Gastroesophageal sphincter (tissue), 4 donors: ENCODE measurements around the gene LZTS2. TPM values are rescaled to one million over a fixed set of nuclear protein-coding genes. Genes with fewer than 3 reads are reported as not detected.
"Not testable (repeated sequence)": the region's sequence is repeated elsewhere in the genome, so short reads cannot be mapped to it uniquely, and the experiment has no call there.

Experiments used
- ATAC-seq: fragments of 150-250 bp; one replicate; pipeline ENCODE4 v1.9.1; 2016; ENCODE audit warnings: mild to moderate bottlenecking, moderate library complexity
- H3K27ac ChIP-seq, 4 donors: fragments of 200-600 bp; sonication (generic) in 3 of 4; 1 replicate in 3 of 4; 2 replicates in 1 of 4; pipeline ENCODE4 v1.5.1; 2016 to 2019
- H3K27me3 ChIP-seq: fragments of 200-600 bp; sonication (generic); one replicate; pipeline ENCODE4 v1.5.1; 2019
- H3K36me3 ChIP-seq, 2 donors: fragments of 200-600 bp; sonication (generic); one replicate each; pipeline ENCODE4 v1.5.1; 2019; ENCODE audit warnings: control low read depth in 1 of 2
- H3K4me1 ChIP-seq, 3 donors: fragments of 200-600 bp; sonication (generic); 1 replicate in 2 of 3; 2 replicates in 1 of 3; pipeline ENCODE4 v1.5.1; 2016 to 2019; ENCODE audit warnings: control low read depth in 2 of 3
- H3K4me3 ChIP-seq, 2 donors: fragments of 200-600 bp; sonication (generic); one replicate each; pipeline ENCODE4 v1.5.1; 2019; ENCODE audit warnings: mild to moderate bottlenecking in 1 of 2, moderate library complexity in 1 of 2
- H3K9me3 ChIP-seq, 3 donors: fragments of 200-600 bp; sonication (generic); one replicate each; pipeline ENCODE4 v1.5.1; 2017 to 2019; ENCODE audit warnings: control low read depth in 2 of 3
- EP300 ChIP-seq: sonication (generic); formaldehyde crosslinking; IDR thresholded peaks from one replicate; pipeline ENCODE4 v1.6.1; 2017; ENCODE audit warnings: antibody characterized with exemption, mild to moderate bottlenecking
- POLR2A ChIP-seq, 2 donors: fragments of 450-650 bp; IDR thresholded peaks; one replicate each; pipeline ENCODE4 v1.6.1; 2017; ENCODE audit warnings: antibody characterized with exemption in 2 of 2, mild to moderate bottlenecking in 2 of 2, moderate library complexity in 1 of 2
- POLR2AphosphoS5 ChIP-seq: sonication (generic); formaldehyde crosslinking; IDR thresholded peaks from one replicate; pipeline ENCODE4 v1.6.1; 2017; ENCODE audit warnings: antibody characterized with exemption
- WGBS, 2 donors: methylation state at CpG; one replicate each; pipeline ENCODE4 v1.1.5; 2018; ENCODE audit warnings: low coverage in 1 of 2; 5-methylcytosine and 5-hydroxymethylcytosine counted together
- total RNA-seq, 4 donors: library from RNA; depleted of rRNA; stranded (reverse); fragments of >200 nt; gene quantifications; one replicate each; pipeline ENCODE4 v1.1.0, GENCODE V29; 2016
- TF ChIP-seq, protein P1 (sequence below), 4 experiments: fragments of 200-600 bp in 2 of 4; fragments of 450-650 bp in 2 of 4; sonication (generic) in 1 of 4; IDR thresholded peaks; one replicate each; pipeline ENCODE4 v1.5.1; 2017 to 2019; ENCODE audit warnings: antibody characterized with exemption in 4 of 4, mild to moderate bottlenecking in 2 of 4, moderate library complexity in 2 of 4

Gene LZTS2
- total RNA-seq, 4 donors from 2014 or later = 134 to 181 (median 141) TPM

DNA sequence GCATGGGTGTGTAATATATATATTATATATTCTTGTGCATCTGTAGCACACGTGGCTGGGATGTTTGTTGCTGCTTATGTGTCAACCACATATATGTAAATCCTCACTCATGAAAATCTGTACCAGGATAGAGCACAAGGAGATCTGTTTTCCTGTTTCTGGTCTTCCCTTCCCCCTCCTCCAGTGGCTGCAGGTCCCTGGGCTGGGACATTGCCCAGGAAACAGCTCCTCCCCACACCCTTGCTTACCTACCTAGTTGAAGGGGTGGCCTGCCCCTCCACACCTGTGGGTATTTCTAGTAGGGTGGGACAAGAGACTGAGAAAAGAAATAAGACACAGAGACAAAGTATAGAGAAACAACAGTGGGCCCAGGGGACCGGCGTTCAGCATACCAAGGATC, 33.7 kb downstream of the LZTS2 start:
- 38% methylated on average over 2 of the region's 3 CpGs; no CpG with 5 or more reads in 1 of the 2 donors for WGBS, 2 donors
- Histone ChIP-seq H3K27ac (peak overlapping the region in 3 of 4 donors; percentile 89 to 98 (median 96)), H3K4me1 (peaks cover 0 to 28% (median 12%) of the 10 kb centered on the region in 3 donors), H3K27me3 (no peaks in the 10 kb centered on the region), H3K9me3 (no peaks in the 10 kb centered on the region), H3K4me3 (peak overlapping the region in 1 of 2 donors; percentile 76), H3K36me3 (peaks cover 0 to 38% of the 10 kb centered on the region in 2 donors)
- TF ChIP-seq, protein P1, sequence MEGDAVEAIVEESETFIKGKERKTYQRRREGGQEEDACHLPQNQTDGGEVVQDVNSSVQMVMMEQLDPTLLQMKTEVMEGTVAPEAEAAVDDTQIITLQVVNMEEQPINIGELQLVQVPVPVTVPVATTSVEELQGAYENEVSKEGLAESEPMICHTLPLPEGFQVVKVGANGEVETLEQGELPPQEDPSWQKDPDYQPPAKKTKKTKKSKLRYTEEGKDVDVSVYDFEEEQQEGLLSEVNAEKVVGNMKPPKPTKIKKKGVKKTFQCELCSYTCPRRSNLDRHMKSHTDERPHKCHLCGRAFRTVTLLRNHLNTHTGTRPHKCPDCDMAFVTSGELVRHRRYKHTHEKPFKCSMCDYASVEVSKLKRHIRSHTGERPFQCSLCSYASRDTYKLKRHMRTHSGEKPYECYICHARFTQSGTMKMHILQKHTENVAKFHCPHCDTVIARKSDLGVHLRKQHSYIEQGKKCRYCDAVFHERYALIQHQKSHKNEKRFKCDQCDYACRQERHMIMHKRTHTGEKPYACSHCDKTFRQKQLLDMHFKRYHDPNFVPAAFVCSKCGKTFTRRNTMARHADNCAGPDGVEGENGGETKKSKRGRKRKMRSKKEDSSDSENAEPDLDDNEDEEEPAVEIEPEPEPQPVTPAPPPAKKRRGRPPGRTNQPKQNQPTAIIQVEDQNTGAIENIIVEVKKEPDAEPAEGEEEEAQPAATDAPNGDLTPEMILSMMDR (IDR thresholded peaks at IDR 0.05) = no peak
- TF ChIP-seq EP300 (no peak), POLR2A (IDR thresholded peaks at IDR 0.05) (no peak), POLR2AphosphoS5 (no peak)
- no peak for ATAC-seq

DNA sequence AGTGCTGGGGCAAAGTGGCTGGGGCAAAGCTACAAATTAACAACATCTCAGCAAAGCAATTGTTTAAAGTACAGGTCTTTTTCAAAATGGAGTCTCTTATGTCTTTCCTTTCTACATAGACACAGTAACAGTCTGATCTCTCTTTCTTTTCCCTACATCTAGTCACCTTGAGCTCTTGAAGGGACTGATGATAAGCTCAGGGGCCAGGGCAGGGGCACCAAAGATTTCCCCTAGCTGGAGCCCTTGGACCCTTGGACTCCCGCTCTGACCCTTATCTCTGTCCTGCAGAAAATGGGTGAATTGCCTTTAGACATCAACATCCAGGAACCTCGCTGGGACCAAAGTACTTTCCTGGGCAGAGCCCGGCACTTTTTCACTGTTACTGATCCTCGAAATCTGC, 34.8 kb downstream of the LZTS2 start:
- not testable (repeated sequence) for H3K9me3 ChIP-seq, H3K27me3 ChIP-seq, H3K27ac ChIP-seq, H3K4me3 ChIP-seq, ATAC-seq
- H3K36me3 ChIP-seq = peaks cover 0 to 49% of the 10 kb centered on the region in 2 donors
- peaks cover 0 to 28% (median 12%) of the 10 kb centered on the region in 3 donors for H3K4me1 ChIP-seq
- 80 to 91% methylated on average over 2 to 4 of the region's 4 CpGs for WGBS, 2 donors

DNA sequence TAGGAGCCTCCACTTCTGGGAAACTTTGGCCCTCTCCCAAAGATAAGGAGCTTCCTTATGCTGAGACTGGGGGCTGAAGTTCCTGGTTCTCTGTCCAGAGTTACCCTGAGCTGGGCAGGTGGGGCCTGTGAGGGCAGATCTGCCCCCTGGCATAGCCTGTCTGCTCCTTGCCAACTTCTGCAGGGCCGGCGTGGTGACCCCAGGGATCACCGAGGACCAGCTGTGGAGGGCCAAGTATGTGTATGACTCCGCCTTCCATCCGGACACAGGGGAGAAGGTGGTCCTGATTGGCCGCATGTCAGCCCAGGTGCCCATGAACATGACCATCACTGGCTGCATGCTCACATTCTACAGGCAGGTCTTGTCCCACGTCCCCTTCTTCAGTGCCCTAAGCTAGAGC, 35.7 kb downstream of the LZTS2 start:
- no peaks in the 10 kb centered on the region for H3K27me3 ChIP-seq
- H3K27ac ChIP-seq = no peak overlapping the region
- peaks cover 0 to 25% (median 12%) of the 10 kb centered on the region in 3 donors for H3K4me1 ChIP-seq
- H3K4me3 ChIP-seq = no peak overlapping the region
- no peaks in the 10 kb centered on the region for H3K9me3 ChIP-seq
- WGBS, 2 donors = 82 to 83% methylated on average over 1 to 2 of the region's 7 CpGs
- TF ChIP-seq POLR2A (IDR thresholded peaks at IDR 0.05) = no peak
- TF ChIP-seq, protein P1 (IDR thresholded peaks at IDR 0.05) = no peak
- no peak for TF ChIP-seq EP300
- no peak for TF ChIP-seq POLR2AphosphoS5
- peaks cover 0 to 54% of the 10 kb centered on the region in 2 donors for H3K36me3 ChIP-seq
- ATAC-seq = no peak

DNA sequence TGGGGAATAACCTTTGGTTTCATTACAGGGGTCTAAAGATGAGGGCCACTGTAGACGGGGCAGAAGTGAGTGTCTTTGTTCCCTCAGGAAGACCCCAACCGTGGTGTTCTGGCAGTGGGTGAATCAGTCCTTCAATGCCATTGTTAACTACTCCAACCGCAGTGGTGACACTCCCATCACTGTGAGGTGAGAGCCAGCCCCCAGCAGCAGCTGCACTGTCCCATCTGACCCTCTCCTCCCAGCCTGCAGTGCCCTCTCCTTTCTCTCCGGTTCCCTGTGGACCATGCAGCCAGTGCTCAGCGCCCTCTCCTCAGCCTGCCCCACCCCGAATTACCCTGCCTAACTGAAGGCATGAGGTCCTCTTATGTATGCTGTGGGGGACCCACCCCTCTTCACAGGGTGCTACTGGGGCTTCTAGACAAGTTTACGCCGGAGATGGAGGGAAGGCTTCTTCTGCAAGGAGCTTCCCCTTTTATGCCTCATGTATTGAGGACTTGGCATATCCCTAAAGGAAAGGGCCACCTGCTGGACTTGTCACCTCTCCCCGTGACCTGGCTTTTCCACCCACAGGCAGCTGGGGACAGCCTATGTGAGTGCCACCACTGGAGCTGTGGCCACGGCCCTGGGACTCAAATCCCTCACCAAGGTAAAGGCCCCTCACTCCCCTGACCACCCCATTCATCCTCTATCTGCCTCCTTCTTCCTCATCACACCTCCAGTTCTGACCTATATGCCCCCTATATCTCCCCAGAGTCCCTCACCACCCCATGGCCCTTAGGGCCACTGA, 36.5 kb downstream of the LZTS2 start:
- no peak for TF ChIP-seq EP300
- TF ChIP-seq, protein P1 (IDR thresholded peaks at IDR 0.05) = no peak
- TF ChIP-seq POLR2AphosphoS5 = no peak
- TF ChIP-seq POLR2A (IDR thresholded peaks at IDR 0.05) = no peak
- H3K4me1 ChIP-seq = peaks cover 0 to 24% (median 10%) of the 10 kb centered on the region in 3 donors
- WGBS, 2 donors = 60 to 84% methylated on average over 1 to 6 of the region's 10 CpGs
- no peak overlapping the region for H3K27ac ChIP-seq
- no peak overlapping the region for H3K4me3 ChIP-seq
- peaks cover 0 to 54% of the 10 kb centered on the region in 2 donors for H3K36me3 ChIP-seq
- H3K9me3 ChIP-seq = no peaks in the 10 kb centered on the region
- H3K27me3 ChIP-seq = no peaks in the 10 kb centered on the region
- ATAC-seq = no peak

DNA sequence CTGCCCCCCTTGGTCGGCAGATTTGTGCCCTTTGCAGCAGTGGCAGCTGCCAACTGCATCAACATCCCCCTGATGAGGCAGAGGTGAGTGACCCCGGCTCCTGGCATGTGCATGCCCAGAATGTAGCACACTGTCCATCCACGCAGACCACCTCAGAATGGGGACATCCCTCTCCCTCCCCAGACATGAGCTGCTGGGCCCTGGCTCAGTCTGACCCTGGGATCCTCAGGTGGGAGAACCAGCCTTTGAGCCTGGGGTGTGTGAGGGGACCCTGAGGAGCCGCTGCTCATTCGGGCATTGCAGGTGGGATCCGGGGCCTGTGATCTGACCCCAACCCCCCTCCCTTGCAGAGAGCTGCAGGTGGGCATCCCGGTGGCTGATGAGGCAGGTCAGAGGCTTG, 37.1 kb downstream of the LZTS2 start:
- Histone ChIP-seq H3K27ac (no peak overlapping the region), H3K27me3 (no peaks in the 10 kb centered on the region), H3K4me3 (no peak overlapping the region), H3K9me3 (no peaks in the 10 kb centered on the region), H3K36me3 (peaks cover 0 to 54% of the 10 kb centered on the region in 2 donors), H3K4me1 (peaks cover 0 to 30% (median 13%) of the 10 kb centered on the region in 3 donors)
- WGBS, 2 donors = 70% methylated on average over 2 of the region's 7 CpGs; no CpG with 5 or more reads in 1 of the 2 donors
- ATAC-seq = no peak
- TF ChIP-seq, protein P1 (IDR thresholded peaks at IDR 0.05) = no peak
- no peak for TF ChIP-seq EP300
- no peak for TF ChIP-seq POLR2AphosphoS5
